Measurements from ENCODE around the gene C3orf62. TPM values are rescaled to one million over a fixed set of nuclear protein-coding genes. Genes with fewer than 3 reads are reported as not detected.

Gene C3orf62
- total and polyA plus RNA-seq, 10 donors: 4.1 to 15.0 (median 8.6) TPM

- DNase-seq: no peak
- TF ChIP-seq POLR2A (IDR thresholded peaks at IDR 0.05) (no peak), CTCF (IDR thresholded peaks at IDR 0.05 in 8 of 11, conservative IDR thresholded peaks at IDR 0.05 in 3 of 11) (no peak), POLR2AphosphoS5 (IDR thresholded peaks at IDR 0.05) (no peak)
- Histone ChIP-seq H3K27me3 (replicated peaks in 1 of 7) (no peaks in the 10 kb centered on the region), H3K9me3 (no peaks in the 10 kb centered on the region), H3K27ac (no peak overlapping the region), H3K4me1 (peaks cover 0 to 2% (median 0%) of the 10 kb centered on the region in 6 donors), H3K36me3 (peaks cover 5 to 100% (median 97%) of the 10 kb centered on the region in 6 donors), H3K4me3 (no peak overlapping the region)
- WGBS, 5 donors: 80 to 100% (median 91%) methylated on average over 1 of the region's 1 CpG
- intact Hi-C loops (cut with DNase I; ENCODE audit: low total_unique reads): no loop called here
Observed at GRCh38 chr3:49302613-49303012, 25.6 kb upstream of the C3orf62 start.

- no peak overlapping the region for H3K27ac ChIP-seq
- H3K9me3 ChIP-seq: no peaks in the 10 kb centered on the region
- 97 to 100% (median 99%) methylated on average over 3 of the region's 3 CpGs for WGBS, 5 donors
- intact Hi-C loops (cut with DNase I; ENCODE audit: low total_unique reads): no loop called here
- H3K27me3 ChIP-seq (replicated peaks in 1 of 7): no peaks in the 10 kb centered on the region
- TF ChIP-seq CTCF (IDR thresholded peaks at IDR 0.05 in 8 of 11, conservative IDR thresholded peaks at IDR 0.05 in 3 of 11): no peak
- no peak for TF ChIP-seq POLR2A (IDR thresholded peaks at IDR 0.05)
- no peak for TF ChIP-seq POLR2AphosphoS5 (IDR thresholded peaks at IDR 0.05)
- H3K4me1 ChIP-seq: peaks cover 0 to 22% (median 4%) of the 10 kb centered on the region in 6 donors
- DNase-seq: no peak
- peaks cover 5 to 100% (median 97%) of the 10 kb centered on the region in 6 donors for H3K36me3 ChIP-seq
- no peak overlapping the region for H3K4me3 ChIP-seq
Observed at GRCh38 chr3:49300595-49300994, 23.6 kb upstream of the C3orf62 start.

GRCh38 chr3:49298511-49298910, 21.5 kb upstream of the C3orf62 start:
- no peak for TF ChIP-seq POLR2AphosphoS5 (IDR thresholded peaks at IDR 0.05)
- no peak for TF ChIP-seq POLR2A (IDR thresholded peaks at IDR 0.05)
- TF ChIP-seq CTCF (IDR thresholded peaks at IDR 0.05 in 8 of 11, conservative IDR thresholded peaks at IDR 0.05 in 3 of 11): no peak
- Histone ChIP-seq H3K4me1 (peaks cover 0 to 33% (median 8%) of the 10 kb centered on the region in 6 donors), H3K9me3 (no peaks in the 10 kb centered on the region), H3K27me3 (replicated peaks in 1 of 7) (no peaks in the 10 kb centered on the region), H3K4me3 (no peak overlapping the region), H3K36me3 (peaks cover 5 to 100% (median 95%) of the 10 kb centered on the region in 6 donors), H3K27ac (peak overlapping the region in 1 of 8 donors; percentile 66)
- WGBS, 5 donors: 91 to 97% (median 94%) methylated on average over 7 of the region's 7 CpGs
- DNase-seq: no peak
- intact Hi-C loops (cut with DNase I; ENCODE audit: low total_unique reads): loop anchor here (10.0 kb wide), 1 partner anchor 146 kb away; no protein-coding TSS in a partner anchor

GRCh38 chr3:49296781-49297411, 19.9 kb upstream of the C3orf62 start:
- Histone ChIP-seq H3K9me3 (no peaks in the 10 kb centered on the region), H3K27ac (peak overlapping the region in 7 of 8 donors; percentile 36 to 73 (median 52)), H3K27me3 (replicated peaks in 1 of 7) (no peaks in the 10 kb centered on the region), H3K4me1 (peaks cover 0 to 33% (median 8%) of the 10 kb centered on the region in 6 donors), H3K36me3 (peaks cover 6 to 100% (median 96%) of the 10 kb centered on the region in 6 donors), H3K4me3 (no peak overlapping the region)
- DNase-seq: no peak
- intact Hi-C loops (cut with DNase I; ENCODE audit: low total_unique reads): loop anchor here (10.0 kb wide), 1 partner anchor 148 kb away; no protein-coding TSS in a partner anchor
- TF ChIP-seq POLR2A (IDR thresholded peaks at IDR 0.05) (no peak), POLR2AphosphoS5 (IDR thresholded peaks at IDR 0.05) (no peak), CTCF (IDR thresholded peaks at IDR 0.05 in 8 of 11, conservative IDR thresholded peaks at IDR 0.05 in 3 of 11) (no peak)
- 63 to 92% (median 76%) methylated on average over 2 of the region's 2 CpGs for WGBS, 5 donors
